Caco-2 (cell line): Measurements from ENCODE around the gene PAK3. TPM values are rescaled to one million over a fixed set of nuclear protein-coding genes. Genes with fewer than 3 reads are reported as not detected.

Experiments used
- BruUV-seq: library from RNA; stranded (reverse); fragments of 400-500 nt; replicated peaks from 2 replicates; lab custom pipeline; 2021; lab: Mats Ljungman, UMichigan
- CTCF ChIA-PET: fragments of 300-600 bp; sonication (Branson Sonifier 250); formaldehyde crosslinking; loops from one replicate; lab custom pipeline; 2022; ENCODE audit warnings: antibody characterized with exemption; lab: Charles Lee
- POLR2A ChIA-PET: fragments of 300-600 bp; sonication (Branson Sonifier 250); formaldehyde crosslinking; loops from one replicate; lab custom pipeline; 2022; ENCODE audit warnings: antibody characterized with exemption; lab: Charles Lee
- DNase-seq, 2 experiments: peaks; one replicate each; pipeline versions ENCODE4 v3.0.0 to v3.0.0-alpha.2; 2020 to 2022
- H3K27me3 ChIP-seq: replicated peaks from 2 replicates; pipeline ENCODE4 v1.6.0; 2011; ENCODE audit warnings: low read length; ENCODE audit not compliant: control insufficient read depth, insufficient read depth
- H3K36me3 ChIP-seq: 2 replicates; pipeline ENCODE4 v1.5.1; 2011; ENCODE audit warnings: low read length; ENCODE audit not compliant: control insufficient read depth, insufficient read depth
- H3K4me1 ChIP-seq: fragments of 250-450 bp; sonication (Bioruptor Pico); 2 replicates; pipeline ENCODE4 v1.5.1; 2020; ENCODE audit warnings: mild to moderate bottlenecking
- H3K4me3 ChIP-seq: 2 replicates; pipeline ENCODE4 v1.5.1; 2011; ENCODE audit warnings: low read depth, mild to moderate bottlenecking, control low read depth, low read length
- H3K9me3 ChIP-seq: fragments of 250-450 bp; sonication (Bioruptor Pico); 2 replicates; pipeline ENCODE4 v1.5.1; 2020; ENCODE audit warnings: mild to moderate bottlenecking, moderate library complexity
- H3K27ac Mint-ChIP-seq: one replicate; pipeline ENCODE4 v1.8.0; 2022; ENCODE audit warnings: mixed read lengths; ENCODE audit not compliant: unreplicated experiment
- H3K27me3 Mint-ChIP-seq: one replicate; pipeline ENCODE4 v1.8.0; 2022; ENCODE audit warnings: mixed read lengths; ENCODE audit not compliant: insufficient read depth, unreplicated experiment
- H3K36me3 Mint-ChIP-seq: one replicate; pipeline ENCODE4 v1.8.0; 2022; ENCODE audit warnings: mild to moderate bottlenecking, mixed read lengths; ENCODE audit not compliant: insufficient read depth, unreplicated experiment
- H3K4me1 Mint-ChIP-seq: one replicate; pipeline ENCODE4 v1.8.0; 2022; ENCODE audit warnings: low read depth, mixed read lengths; ENCODE audit not compliant: unreplicated experiment
- H3K4me3 Mint-ChIP-seq: one replicate; pipeline ENCODE4 v1.8.0; 2022; ENCODE audit warnings: mild to moderate bottlenecking, moderate library complexity, mixed read lengths; ENCODE audit not compliant: unreplicated experiment
- H3K9me3 Mint-ChIP-seq: one replicate; pipeline ENCODE4 v1.8.0; 2022; ENCODE audit warnings: mixed read lengths; ENCODE audit not compliant: unreplicated experiment
- CTCF ChIP-seq, 2 experiments: fragments of 200-600 bp in 1 of 2; IDR thresholded peaks; 1 replicate in 1 of 2; 2 replicates in 1 of 2; pipeline versions ENCODE4 v1.5.1 to v1.8.0; 2011 to 2022; ENCODE audit warnings: antibody characterized with exemption in 1 of 2, control low read depth in 1 of 2, inconsistent platforms in 1 of 2, low read depth in 1 of 2, low read length in 1 of 2, mild to moderate bottlenecking in 1 of 2, moderate library complexity in 1 of 2; ENCODE audit not compliant: insufficient read depth in 1 of 2, severe bottlenecking in 1 of 2, unreplicated experiment in 1 of 2
- intact Hi-C: fragments of 100-400 bp; cut with micrococcal nuclease; formaldehyde crosslinking; loops from one replicate; pipeline ENCODE4 v1.10.0; 2022; ENCODE audit not compliant: unreplicated experiment
- total RNA-seq: library from RNA; stranded (reverse); gene quantifications from 2 replicates; pipeline ENCODE4 v1.2.3, GENCODE V29; 2022

PAK3 gene
- total RNA-seq, 1 experiment from 2014 or later, result not detected

- H3K9me3 ChIP-seq, result no peaks in the 10 kb centered on the region
- Mint-ChIP-seq H3K36me3 (no peaks in the 10 kb centered on the region), H3K4me1 (no peaks in the 10 kb centered on the region), H3K9me3 (no peaks in the 10 kb centered on the region), H3K4me3 (no peak overlapping the region), H3K27ac (no peak overlapping the region), H3K27me3 (peaks cover 3% of the 10 kb centered on the region)
- ChIA-PET CTCF (no interaction called here), POLR2A (no interaction called here)
- intact Hi-C loops, result no loop called here
- no peak for DNase-seq
- H3K27me3 ChIP-seq, result no peaks in the 10 kb centered on the region
- BruUV-seq, result no TSS peak
- H3K4me1 ChIP-seq, result no peaks in the 10 kb centered on the region
- TF ChIP-seq CTCF (IDR thresholded peaks at IDR 0.05; ENCODE audit: insufficient read depth in 1 of 2, low read depth in 1 of 2, low read length in 1 of 2, severe bottlenecking in 1 of 2, unreplicated experiment in 1 of 2), result no peak
- H3K36me3 ChIP-seq, result no peaks in the 10 kb centered on the region
- no peak overlapping the region for H3K4me3 ChIP-seq
Measured at GRCh38 chrX:111254896-111255693, 159.1 kb downstream of the PAK3 start.

GRCh38 chrX:111257733-111258132, 161.7 kb downstream of the PAK3 start:
- Mint-ChIP-seq H3K4me1 (no peaks in the 10 kb centered on the region), H3K27me3 (no peaks in the 10 kb centered on the region), H3K36me3 (no peaks in the 10 kb centered on the region), H3K9me3 (no peaks in the 10 kb centered on the region), H3K27ac (no peak overlapping the region), H3K4me3 (no peak overlapping the region)
- Histone ChIP-seq H3K27me3 (no peaks in the 10 kb centered on the region), H3K36me3 (no peaks in the 10 kb centered on the region), H3K9me3 (no peaks in the 10 kb centered on the region), H3K4me3 (no peak overlapping the region), H3K4me1 (no peaks in the 10 kb centered on the region)
- BruUV-seq, result no TSS peak
- CTCF ChIA-PET, result no interaction called here
- POLR2A ChIA-PET, result no interaction called here
- DNase-seq, result no peak
- no peak for TF ChIP-seq CTCF (IDR thresholded peaks at IDR 0.05; ENCODE audit: insufficient read depth in 1 of 2, low read depth in 1 of 2, low read length in 1 of 2, severe bottlenecking in 1 of 2, unreplicated experiment in 1 of 2)
- intact Hi-C loops, result no loop called here

GRCh38 chrX:111259559-111259958, 163.6 kb downstream of the PAK3 start:
- H3K27ac Mint-ChIP-seq, result no peak overlapping the region
- H3K4me1 Mint-ChIP-seq, result no peaks in the 10 kb centered on the region
- no peaks in the 10 kb centered on the region for H3K9me3 Mint-ChIP-seq

More at GRCh38 chrX:111259559-111259958, 163.6 kb downstream of the PAK3 start:
- Histone ChIP-seq H3K4me3 (no peak overlapping the region), H3K27me3 (no peaks in the 10 kb centered on the region), H3K9me3 (no peaks in the 10 kb centered on the region), H3K36me3 (no peaks in the 10 kb centered on the region), H3K4me1 (no peaks in the 10 kb centered on the region)
- H3K4me3 Mint-ChIP-seq, result no peak overlapping the region
- CTCF ChIA-PET, result no interaction called here
- H3K27me3 Mint-ChIP-seq, result peaks cover 4% of the 10 kb centered on the region
- intact Hi-C loops, result no loop called here
- TF ChIP-seq CTCF (IDR thresholded peaks at IDR 0.05; ENCODE audit: insufficient read depth in 1 of 2, low read depth in 1 of 2, low read length in 1 of 2, severe bottlenecking in 1 of 2, unreplicated experiment in 1 of 2), result no peak
- no peaks in the 10 kb centered on the region for H3K36me3 Mint-ChIP-seq
- no peak for DNase-seq
- BruUV-seq, result no TSS peak
- POLR2A ChIA-PET, result no interaction called here
